Measurements from ENCODE around the gene AFF1. TPM values are rescaled to one million over a fixed set of nuclear protein-coding genes. Genes with fewer than 3 reads are reported as not detected.
"Not testable (repeated sequence)": the region's sequence is repeated elsewhere in the genome, so short reads cannot be mapped to it uniquely, and the experiment has no call there.

Gene AFF1
- total RNA-seq, 1 donor from 2014 or later = 73.3 TPM

DNA sequence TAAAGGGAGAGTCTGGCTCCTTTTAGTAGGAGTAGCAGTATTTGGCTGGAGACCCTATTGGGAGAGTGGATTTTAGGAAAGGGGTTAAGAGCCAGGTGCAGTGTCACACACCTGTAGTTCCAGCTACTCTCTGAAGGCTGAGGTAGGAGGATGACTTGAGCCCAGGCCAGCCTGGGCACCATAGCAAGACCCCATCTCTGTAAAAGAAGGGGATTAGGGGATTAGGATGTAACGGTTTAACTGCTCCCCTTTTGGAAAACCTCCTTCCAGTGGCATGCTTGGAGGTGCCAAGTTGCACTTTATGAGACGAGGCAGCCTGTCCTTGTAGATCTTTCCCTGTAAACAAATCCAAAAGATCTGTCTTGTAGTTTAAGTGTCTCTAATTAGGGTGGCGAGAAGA, 145.7 kb downstream of the AFF1 start:
- DNase-seq (ENCODE audit: missing footprints) = no peak
- intact Hi-C loops (cut with DNase I) = no loop called here
- ATAC-seq = no peak

DNA sequence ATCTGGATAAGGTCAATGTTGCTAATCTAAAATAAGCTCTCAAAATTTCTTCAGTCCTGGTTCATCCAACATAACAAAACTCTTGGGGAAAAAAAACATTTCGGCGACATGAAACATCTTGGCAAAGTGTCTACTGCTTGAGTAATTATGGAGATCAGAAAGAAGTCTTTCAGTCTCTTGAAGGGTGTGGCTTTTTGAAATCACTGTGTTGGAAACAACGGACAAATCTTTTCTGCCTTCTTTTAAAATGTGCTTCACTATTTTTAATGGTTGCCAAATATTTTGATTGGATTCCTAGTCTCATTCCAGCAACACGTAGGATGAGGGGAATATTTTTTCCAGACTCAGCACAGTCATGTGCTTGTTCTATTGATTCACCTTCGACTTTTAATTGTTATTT, 147.0 kb downstream of the AFF1 start:
- ATAC-seq (peak; percentile 42), DNase-seq (ENCODE audit: missing footprints) (no peak)
- intact Hi-C loops (cut with DNase I) = no loop called here

DNA sequence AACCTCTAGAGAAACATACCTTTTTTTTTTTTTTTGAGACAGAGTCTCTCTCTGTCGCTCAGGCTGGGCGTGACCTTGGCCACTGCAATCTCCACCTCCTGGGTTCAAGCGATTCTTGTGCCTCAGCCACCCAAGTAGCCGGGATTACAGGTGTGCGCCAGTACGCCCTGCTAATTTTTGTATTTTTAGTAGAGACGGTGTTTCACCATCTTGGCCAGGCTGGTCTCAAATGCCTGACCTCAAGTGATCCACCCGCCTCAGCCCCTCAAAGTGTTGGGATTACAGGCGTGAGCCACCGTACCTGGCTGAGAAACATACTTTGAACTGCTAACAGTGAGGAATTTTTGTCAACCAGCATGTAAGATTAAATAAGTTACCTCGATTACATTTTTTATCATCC, 150.9 kb downstream of the AFF1 start:
- DNase-seq (ENCODE audit: missing footprints); ATAC-seq; intact Hi-C loops (cut with DNase I): not testable (repeated sequence)

DNA sequence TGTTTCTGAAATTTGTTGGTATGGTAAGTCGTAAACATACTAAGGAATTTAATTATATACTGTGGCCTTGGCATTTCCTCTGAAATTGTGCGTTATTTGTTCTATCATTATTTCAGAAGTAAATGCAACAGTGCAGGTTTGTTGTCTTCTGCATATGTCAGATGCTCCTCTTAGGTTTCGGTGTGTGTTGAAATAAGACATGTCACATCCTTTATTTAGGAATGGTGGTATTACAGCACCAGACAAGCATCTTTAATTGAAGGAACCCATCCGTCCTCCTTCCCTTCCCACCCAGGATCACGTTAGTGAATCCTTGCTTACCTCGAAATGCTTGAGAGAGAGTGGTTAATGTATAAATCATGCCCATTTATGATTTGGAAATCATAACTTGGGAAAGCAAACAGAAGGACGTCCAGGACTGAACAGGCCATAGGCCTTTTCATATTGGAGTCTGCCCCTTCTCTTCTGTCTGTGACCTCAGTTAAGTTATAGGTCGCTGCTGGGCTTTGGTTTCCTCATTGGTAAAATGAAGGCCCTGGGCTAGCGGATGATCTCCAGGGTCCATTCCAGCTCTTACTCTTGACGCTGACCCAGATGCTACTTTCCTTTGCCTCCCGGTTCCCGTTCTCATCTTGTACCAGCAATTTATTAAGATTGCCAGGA, 151.5 kb downstream of the AFF1 start:
- intact Hi-C loops (cut with DNase I) = no loop called here

DNA sequence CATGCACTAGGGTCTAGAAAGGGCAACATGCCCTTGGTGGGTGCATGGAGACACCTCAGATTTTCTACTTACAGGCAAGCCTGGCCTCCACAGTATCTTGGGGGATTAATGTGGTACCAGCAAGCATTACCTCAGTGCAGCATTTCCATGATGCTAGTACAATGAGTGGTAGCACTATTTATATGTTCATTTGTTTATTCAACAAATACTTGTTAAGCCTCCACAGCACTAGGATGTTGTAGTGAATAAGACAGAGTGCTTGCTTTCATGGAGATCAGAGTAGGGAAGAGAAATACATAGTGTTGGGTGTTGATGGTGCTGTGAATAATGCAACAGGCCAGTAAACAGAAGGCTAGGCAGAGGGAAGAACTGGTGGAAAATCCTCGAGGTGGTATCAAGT, 152.2 kb downstream of the AFF1 start:
- ATAC-seq = no peak
- intact Hi-C loops (cut with DNase I) = no loop called here
- no peak for DNase-seq (ENCODE audit: missing footprints)

More for the DNA sequence above, 151.5 kb downstream of the AFF1 start:
- DNase-seq (ENCODE audit: missing footprints) (no peak), ATAC-seq (no peak)

GRCh38 chr4:87087420-87087819, 152.6 kb downstream of the AFF1 start:
- ATAC-seq (no peak), DNase-seq (ENCODE audit: missing footprints) (no peak)
- intact Hi-C loops (cut with DNase I) = no loop called here

- intact Hi-C loops (cut with DNase I) = no loop called here
- ATAC-seq (no peak), DNase-seq (ENCODE audit: missing footprints) (no peak)
Measured at GRCh38 chr4:87088186-87088585, 153.4 kb downstream of the AFF1 start.

DNA sequence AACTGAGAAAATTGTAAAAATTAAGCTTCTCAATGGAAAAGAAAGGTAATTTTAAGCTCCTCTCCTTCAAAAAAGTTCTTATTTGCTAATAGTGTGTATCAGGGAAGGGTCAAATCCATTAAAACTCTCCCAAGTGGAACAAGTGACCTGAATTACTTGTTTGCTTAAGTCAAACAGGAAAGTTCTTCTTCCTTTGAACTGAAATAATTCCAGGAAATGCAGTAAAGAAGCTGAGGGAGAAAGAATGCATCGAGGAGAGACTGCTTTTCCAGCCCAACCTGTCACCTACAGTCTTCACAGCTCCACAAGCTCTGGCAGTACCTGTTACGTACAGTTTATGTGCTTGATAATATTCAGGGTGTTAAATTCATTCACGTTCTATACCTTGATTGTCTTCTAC, 154.6 kb downstream of the AFF1 start:
- DNase-seq (ENCODE audit: missing footprints) (no peak), ATAC-seq (no peak)
- intact Hi-C loops (cut with DNase I) = no loop called here

- no peak for ATAC-seq
- DNase-seq (ENCODE audit: missing footprints) = no peak
- intact Hi-C loops (cut with DNase I) = loop anchor here (5.0 kb wide), 1 partner anchor 33 kb away; no protein-coding TSS in a partner anchor
Measured at GRCh38 chr4:87090305-87090704, 155.5 kb downstream of the AFF1 start.

DNA sequence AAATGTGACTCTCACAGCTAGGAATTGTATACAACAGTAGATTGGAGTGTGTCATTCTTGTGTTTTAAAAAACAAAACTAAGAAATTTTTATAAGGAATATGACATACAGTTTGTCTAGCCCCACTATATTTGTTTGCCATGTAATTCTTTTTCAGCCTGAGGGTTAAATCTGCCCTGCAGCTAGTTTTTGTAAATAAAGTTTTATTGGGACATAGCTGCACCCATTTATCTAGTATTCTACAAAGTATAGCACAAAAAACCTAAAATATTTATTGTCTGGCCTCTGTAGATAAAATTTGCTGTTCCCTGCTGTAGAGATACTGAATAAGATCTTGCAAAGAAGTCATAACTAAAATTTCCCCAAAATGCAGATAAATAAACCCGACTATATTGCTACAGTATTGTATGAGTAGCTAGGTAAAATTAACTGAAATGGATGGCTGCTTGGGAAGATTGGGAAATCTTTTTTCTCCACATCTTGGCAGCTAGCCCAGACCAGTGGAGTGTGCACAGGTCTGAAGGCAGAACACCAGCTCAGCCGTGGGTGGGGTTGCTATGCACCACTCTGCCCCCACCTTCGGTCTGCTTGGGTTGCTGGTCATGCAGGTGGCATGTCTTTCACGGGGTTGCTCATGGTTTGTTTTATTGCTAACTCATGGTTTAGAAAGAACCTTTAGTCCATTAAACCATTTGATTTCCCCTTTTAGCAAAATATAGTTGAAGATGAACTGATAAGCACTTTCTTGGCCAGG, 157.8 kb downstream of the AFF1 start:
- intact Hi-C loops (cut with DNase I) = loop anchor here (2.0 to 5.0 kb wide), 4 partner anchors 35 to 170 kb away; partner anchors contain the start of gene AFF1
- DNase-seq (ENCODE audit: missing footprints) = no peak
- ATAC-seq = peak; percentile 80

DNA sequence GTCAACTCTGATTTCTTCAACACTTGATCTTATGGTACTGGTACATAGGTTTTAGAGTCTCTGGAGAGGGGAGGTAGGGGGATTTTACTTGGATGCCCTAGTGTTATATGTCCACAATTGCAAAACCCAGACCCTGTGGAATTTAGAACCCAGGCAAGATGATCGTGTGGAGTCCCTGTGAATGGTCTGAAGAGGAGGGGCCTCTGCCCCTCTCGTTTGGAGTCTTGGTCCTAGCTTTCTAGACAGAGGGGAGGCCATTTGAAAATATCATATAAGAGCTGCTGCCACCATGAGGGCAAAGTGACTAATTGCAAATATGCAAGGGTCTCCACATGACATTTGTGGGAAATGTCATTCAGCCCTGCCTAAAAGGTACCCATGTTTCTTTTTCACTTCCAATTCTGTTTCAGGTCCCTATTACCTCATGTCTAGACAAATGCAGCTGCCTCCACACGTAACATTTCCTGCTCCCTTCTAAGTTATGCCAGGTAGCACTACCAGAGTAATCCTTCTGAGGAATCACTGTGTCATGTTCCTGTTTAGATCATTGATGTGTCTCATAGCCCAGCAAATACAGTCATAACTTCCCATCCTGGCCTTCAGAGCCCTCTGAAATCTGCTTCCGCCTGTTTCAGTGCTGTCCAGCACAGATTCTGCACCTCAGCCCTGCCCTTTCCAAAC, 158.8 kb downstream of the AFF1 start:
- intact Hi-C loops (cut with DNase I) = loop anchor here (2.0 to 5.0 kb wide), 4 partner anchors 36 to 171 kb away; partner anchors contain the start of gene AFF1
- ATAC-seq = peak; percentile 74

GRCh38 chr4:87097075-87097474, 162.3 kb downstream of the AFF1 start:
- ATAC-seq (no peak), DNase-seq (ENCODE audit: missing footprints) (no peak)
- intact Hi-C loops (cut with DNase I) = no loop called here

More for the DNA sequence above, 158.8 kb downstream of the AFF1 start:
- no peak for DNase-seq (ENCODE audit: missing footprints)

GRCh38 chr4:87100168-87100567, 165.4 kb downstream of the AFF1 start:
- ATAC-seq = no peak
- intact Hi-C loops (cut with DNase I) = no loop called here
- no peak for DNase-seq (ENCODE audit: missing footprints)

- no peak for ATAC-seq
- intact Hi-C loops (cut with DNase I) = no loop called here
- DNase-seq (ENCODE audit: missing footprints) = no peak
Measured at GRCh38 chr4:87101543-87102199, 166.9 kb downstream of the AFF1 start.

- DNase-seq (ENCODE audit: missing footprints) = no peak
- no peak for ATAC-seq
- intact Hi-C loops (cut with DNase I) = no loop called here
Measured at GRCh38 chr4:87103086-87103485, 168.3 kb downstream of the AFF1 start.

GRCh38 chr4:87103691-87104187, 168.9 kb downstream of the AFF1 start:
- intact Hi-C loops (cut with DNase I) = no loop called here
- DNase-seq (ENCODE audit: missing footprints) (no peak), ATAC-seq (no peak)

DNA sequence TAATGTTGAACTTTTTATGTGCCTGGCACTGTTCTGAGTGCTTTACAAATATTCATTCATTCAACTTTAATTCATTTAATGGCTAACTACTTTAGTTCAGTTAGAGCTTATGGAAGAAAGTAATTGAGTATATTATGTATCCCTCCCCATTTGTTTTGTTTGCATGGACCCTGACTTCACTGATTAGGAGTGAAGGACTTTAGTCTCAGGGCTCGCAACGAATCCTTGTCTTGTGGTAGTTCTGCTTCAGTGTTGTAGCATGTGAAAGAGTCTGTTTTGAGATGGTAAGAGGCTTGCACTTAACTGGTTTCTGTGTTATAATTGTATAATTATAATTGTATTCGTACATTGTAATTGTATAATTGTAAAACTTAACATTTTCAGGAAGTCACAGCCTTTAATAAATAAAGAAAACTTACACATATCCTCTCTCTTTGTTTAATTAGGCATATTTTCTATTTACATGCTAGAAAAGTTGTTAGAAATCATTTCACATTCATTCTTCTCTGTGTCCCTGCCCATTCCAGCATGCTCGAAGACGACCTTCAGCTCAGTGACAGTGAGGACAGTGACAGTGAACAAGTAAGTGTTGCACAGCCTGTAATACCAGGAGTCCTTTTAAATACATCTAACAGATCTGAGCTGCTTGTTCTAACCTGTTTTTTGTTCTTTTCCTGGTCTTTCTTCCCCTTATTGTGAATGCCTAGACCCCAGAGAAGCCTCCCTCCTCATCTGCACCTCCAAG, 170.5 kb downstream of the AFF1 start:
- ATAC-seq (no peak), DNase-seq (ENCODE audit: missing footprints) (no peak)
- intact Hi-C loops (cut with DNase I) = no loop called here

DNA sequence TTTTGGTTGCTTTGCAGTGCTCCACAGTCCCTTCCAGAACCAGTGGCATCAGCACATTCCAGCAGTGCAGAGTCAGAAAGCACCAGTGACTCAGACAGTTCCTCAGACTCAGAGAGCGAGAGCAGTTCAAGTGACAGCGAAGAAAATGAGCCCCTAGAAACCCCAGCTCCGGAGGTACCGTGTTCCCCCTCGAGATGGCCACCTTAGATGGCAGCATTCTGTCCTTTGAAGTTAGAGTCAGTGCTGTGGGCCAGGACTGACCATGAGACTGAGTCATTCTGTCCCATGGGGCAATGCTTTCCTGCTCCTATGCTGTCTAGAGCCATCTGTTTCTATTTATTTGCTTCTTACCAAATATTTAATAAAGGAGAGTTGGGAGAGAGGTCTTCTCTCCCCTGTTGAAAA, 173.3 kb downstream of the AFF1 start:
- no peak for DNase-seq (ENCODE audit: missing footprints)
- intact Hi-C loops (cut with DNase I) = no loop called here
- ATAC-seq = peak; percentile 87

All from Right ventricle myocardium inferior (tissue), 1 donor.